Activated CD4-positive, alpha-beta T cell treated with anti-CD3 and anti-CD28 coated beads, Interleukin-2, Interleukin-4, amounts not matched to agents 100 ng/mL and 50 ng/mL, durations not matched to agents 16 hours and 8 hours (primary cell): ENCODE measurements around the gene MTO1.

Experiments
- DNase-seq: peaks from one replicate; pipeline ENCODE4 v3.0.0-alpha.2; 2020; ENCODE audit warnings: low spot score

MTO1 gene

DNA sequence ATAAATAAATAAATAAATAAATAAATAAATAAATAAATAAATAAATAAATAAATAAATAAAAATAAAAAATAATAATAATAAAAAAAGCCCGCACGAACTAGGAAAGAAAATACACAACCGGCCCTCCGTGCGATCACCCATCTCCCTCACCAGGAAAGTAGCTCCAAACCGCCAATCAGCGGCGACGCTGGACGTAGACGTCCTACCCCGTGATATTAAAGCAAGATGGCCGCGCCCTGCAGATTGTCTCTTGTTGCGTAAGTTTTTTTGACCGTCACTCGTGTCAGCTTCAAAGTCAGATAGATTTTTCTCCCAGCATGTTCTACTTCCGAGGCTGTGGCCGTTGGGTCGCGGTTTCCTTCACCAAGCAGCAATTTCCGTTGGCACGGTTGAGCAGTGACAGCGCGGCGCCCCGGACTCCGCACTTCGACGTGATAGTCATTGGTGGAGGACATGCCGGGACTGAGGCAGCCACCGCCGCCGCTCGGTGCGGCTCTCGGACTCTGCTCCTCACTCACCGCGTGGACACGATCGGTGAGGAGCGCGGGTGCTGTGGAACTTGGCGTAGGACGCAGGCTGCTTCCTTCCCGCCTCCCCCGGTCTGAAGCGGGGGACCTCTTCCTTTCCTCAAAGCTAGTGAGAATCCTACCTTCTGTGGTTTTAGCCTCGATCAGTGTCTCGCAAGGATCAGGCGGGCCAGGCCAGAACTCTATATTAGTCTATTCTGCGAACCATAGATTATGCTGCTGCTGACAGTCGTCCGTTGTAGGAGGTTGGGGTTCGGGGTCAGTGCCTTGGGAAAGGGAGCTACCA lies at the start of gene MTO1:
Gene MTO1 (plus strand): TSS at position 201 of the 814 bp plus-strand sequence. CDS start 118 bp downstream, at position 319.
- DNase-seq, result peak; percentile 94

DNA sequence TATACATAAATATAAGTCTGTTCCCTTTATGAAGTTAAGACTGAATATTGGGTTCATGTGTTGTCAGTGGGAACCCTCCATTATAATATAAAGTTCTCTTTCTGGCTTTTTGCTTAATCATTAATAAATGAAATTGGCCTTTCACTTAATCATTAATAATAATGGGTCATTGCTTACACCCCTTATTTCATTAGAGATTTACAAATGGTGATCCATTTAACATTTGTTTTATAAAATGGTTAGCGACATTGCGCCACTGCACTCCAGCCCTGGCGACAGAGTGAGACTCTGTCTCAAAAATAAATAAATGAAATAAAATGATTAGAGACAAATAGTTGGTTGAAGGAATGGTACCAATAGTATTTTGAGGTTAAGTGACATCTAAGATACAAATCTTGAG lies 48.4 kb upstream of the MTO1 start:
- DNase-seq, result no peak

DNA sequence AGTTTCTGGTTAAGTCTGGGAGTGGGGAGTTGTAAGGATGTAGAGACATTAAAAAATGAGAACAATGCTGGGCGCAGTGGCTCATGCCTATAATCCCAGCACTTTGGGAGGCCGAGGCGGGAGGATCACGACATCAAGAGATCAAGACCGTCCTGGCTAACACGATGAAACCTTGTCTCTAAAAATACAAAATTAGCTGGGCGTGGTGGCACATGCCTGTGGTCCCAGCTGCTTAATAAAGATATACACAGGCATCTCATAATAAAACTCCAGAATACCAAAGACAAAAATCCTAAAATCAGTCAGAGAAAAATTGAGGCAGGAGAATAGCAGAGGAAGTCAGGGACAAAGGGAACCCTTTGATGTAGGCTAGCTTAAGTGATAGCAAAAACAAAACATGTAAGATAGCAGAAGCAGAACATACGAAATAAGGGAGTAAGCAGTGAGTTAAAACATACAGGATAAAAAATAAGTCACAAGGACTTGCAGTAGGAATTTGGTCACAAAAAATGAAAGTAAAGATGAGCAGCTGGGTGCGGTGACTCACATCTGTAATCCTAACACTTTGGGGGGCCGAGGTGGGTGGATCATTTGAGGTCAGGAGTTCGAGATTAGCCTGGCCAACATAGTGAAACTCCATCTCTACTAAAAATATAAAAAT lies 43.3 kb upstream of the MTO1 start:
- no peak for DNase-seq

GRCh38 chr6:73421534-73421933 lies 40.0 kb upstream of the MTO1 start:
- DNase-seq, result no peak

DNA sequence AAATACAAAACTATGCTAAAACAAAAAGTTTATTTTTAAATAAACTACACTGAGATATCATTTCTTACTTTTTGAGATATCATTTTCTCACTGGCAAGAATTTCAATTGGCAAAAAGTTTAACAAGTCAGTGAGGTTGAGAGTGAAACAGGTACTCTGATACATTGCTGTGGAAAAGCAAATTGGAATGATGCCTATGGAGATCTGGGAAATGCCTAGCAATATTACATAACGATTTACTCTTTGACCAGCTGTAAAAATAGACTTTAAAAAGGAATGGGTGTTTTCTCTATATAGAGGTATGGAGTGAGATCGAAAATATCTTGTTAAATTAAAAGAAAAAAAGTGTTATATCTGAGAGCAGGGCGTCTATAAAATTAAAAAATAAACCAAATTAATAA lies 26.3 kb upstream of the MTO1 start:
- DNase-seq, result no peak

- DNase-seq, result no peak
Measured at GRCh38 chr6:73443555-73443954, 18.0 kb upstream of the MTO1 start.

- peak; percentile 59 for DNase-seq
Measured at GRCh38 chr6:73451223-73452106, 10.1 kb upstream of the MTO1 start.

- DNase-seq, result peak; percentile 90
Measured at GRCh38 chr6:73452107-73452461, 9.5 kb upstream of the MTO1 start, which contains the start of gene CGAS. Gene CGAS, minus strand, starts transcription at chr6:73452297. Its CDS starts 116 bp downstream, at chr6:73452181.

DNA sequence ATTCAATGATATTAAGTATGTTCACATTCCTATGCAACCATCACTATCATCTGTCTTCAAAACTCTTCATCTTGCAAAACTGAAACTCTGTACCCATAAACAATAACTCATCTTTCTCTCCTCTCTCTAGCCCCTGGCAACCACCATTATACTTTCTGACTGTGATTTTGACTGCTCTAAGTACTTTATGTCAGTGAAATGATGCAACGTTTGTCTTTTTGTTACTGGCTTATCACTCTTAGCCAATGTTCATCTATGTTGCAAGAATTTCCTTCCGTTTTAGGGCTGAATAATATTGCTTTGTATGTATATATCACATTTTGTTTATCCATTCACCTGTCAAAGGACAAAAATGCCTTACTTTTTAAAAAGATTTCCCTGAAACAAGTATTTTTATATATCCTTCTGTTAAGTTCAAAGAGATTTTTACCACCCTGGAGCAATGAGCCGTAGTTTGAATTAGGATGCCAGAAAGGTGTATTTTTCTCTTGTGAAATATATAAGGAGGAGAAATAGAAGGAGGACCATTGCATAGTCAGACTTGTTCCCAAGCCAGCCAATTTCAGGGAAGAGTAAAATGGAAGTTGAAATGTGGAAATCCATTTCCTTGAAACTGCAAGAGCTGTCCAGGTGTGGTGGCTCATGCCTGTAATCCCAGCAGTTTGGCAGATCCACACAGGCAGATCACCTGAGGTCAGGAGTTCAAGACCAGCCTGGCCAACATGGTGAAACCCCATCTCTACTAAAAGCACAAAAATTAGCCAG lies 5.5 kb upstream of the MTO1 start:
- DNase-seq, result peak; percentile 78

DNA sequence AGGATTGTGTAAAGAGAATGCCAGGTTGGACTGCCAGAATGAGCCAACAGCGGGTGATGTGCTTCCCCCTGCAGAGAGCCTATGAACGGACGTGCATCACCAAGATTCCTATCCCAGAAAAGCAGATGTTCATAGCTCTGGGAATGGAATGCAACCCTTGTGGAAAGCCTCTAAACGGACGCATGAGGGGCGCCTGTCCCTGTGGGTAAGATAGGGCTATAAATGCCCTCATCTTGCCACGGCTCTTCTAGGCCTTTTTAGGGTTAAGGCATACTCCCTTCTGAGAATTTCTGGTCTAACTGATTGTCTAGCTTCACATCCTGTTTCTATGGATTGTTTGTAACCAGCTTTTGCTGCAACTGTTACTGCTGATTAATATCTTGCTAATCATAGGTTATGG lies 2.1 kb upstream of the MTO1 start:
- DNase-seq, result peak; percentile 42

DNA sequence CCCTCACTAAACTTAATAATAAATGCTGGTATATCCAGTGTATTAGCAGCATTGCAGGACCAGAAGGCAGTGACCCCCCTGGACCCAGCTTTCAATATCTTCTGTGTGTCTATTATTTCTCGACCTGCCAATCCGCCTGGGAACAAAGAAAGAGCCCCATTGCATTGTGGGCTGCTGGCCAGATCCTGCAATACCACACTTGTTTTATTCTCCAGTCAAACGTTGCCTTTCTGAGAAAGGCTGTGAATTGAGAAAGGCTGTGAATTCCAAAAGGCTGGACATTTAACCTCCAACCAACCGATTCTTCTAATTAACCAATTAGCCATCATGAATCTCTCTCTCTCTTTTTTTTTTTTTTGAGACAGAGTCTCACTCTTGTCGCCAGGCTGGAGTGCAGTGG lies 1.5 kb upstream of the MTO1 start:
- peak; percentile 34 for DNase-seq

GRCh38 chr6:73471686-73472290 lies 10.3 kb downstream of the MTO1 start:
- DNase-seq, result no peak

DNA sequence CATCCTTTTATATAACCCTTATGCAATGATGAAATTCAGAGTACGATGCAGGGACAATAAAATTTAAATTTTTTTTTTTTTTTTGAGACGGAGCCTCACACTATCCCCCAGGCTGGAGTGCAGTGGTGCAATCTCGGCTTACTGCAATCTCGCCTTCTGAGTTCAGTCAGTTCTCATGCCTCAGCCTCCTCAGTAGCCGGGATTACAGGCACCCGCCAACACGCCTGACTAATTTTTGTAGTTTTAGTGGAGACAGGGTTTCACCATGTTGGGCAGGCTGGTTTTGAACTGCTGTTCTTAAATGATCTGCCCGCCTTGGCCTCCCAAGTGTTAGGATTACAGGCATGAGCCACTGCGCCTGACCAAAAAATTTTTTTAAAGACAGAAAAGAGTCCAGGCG lies 15.2 kb downstream of the MTO1 start:
- peak; percentile 38 for DNase-seq

DNA sequence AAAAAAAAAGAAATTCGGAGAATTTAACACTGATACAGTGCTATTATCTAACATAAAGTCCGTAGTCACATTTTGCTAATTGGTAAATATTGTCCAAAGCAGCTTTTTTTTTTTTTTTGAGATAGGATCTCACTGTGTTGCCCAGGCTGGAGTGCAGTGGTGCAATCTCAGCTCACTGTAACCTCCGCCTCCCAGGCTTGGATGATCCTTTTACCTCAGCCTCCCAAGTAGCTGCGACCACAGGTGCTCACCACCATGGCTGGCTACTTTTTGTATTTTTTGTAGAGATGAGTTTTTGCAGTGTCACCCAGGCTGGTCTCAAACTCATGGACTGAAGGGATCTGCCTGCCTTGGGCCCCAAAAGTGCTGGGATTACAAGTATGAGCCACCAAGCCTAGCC lies 15.9 kb downstream of the MTO1 start:
- no peak for DNase-seq

DNA sequence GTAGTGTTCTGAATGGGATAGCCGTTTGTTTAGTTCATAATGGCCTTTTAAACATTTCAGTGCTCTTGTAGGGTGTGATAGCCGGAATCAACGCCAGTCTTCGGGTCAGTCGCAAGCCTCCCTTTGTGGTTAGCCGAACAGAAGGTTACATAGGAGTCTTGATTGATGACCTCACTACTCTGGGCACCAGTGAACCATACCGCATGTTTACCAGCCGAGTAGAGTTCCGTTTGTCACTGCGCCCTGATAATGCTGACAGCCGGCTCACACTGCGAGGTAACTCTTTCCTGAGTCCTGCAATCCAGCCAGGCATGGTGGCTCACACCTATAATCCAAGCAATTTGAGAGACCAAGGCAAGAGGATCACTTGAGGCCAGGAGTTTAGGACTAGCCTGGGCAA lies 20.4 kb downstream of the MTO1 start:
- DNase-seq, result no peak

DNA sequence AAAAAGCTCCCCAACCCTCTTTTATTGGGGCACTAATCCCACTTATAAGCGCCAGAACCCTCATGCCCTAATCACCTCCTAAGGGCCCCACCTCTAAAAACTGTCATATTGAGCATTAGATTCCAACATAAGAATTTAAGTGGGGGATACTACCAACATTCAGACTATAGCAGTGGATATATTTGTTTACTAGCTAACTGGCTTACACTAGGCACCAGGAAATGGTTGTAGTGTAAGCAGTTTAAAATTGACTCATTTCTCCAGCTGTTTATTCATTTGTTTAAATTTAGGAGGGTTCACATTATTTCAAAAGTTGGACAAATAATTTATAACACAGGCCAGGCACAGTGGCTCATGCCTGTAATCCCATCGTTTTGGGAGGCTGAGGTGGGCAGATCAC lies 22.9 kb downstream of the MTO1 start:
- no peak for DNase-seq

- DNase-seq, result no peak
Measured at GRCh38 chr6:73487473-73487872, 25.9 kb downstream of the MTO1 start.

GRCh38 chr6:73491377-73491776 lies 29.8 kb downstream of the MTO1 start:
- no peak for DNase-seq

GRCh38 chr6:73497915-73498314 lies 36.4 kb downstream of the MTO1 start:
- no peak for DNase-seq

GRCh38 chr6:73503027-73503772 lies 41.7 kb downstream of the MTO1 start:
- no peak for DNase-seq

DNA sequence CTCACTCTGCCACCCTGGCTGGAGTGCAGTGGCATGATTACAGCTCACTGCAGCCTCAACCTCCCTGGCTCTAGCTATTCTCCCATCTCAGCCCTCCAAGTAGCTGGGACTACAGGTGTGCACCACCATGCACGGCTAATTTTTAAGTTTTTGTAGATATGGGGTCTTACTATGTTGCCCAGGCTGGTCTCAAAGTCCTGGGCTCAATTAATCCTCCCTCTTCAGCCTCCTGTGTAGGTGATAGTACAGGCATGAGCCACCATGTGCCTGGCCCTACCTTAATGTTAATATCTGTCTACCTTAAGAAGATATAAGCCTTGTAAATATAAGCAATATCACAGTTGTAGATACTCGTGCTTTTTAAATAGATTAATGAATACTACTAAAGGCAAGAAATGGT lies 42.6 kb downstream of the MTO1 start:
- no peak for DNase-seq
